IMR-90 (cell line): ENCODE data around the gene NT5DC1. TPM values are rescaled to one million over a fixed set of nuclear protein-coding genes. Genes with fewer than 3 reads are reported as not detected.

Experiments used
- ATAC-seq: fragments of 200-7000 bp; cut with Tn5 transposase; 2 replicates; pipeline ENCODE4 v1.9.1; 2020; ENCODE audit warnings: low read depth, mild to moderate bottlenecking, moderate library complexity
- Bru-seq: library from RNA; stranded (reverse); fragments of 400-500 nt; gene quantifications from one replicate; lab custom pipeline; 2021; lab: Mats Ljungman, UMichigan
- BruChase-seq, 2 experiments: library from RNA; stranded (reverse); fragments of 400-500 nt; gene quantifications; one replicate each; lab custom pipeline; 2021; lab: Mats Ljungman, UMichigan
- BruUV-seq: library from RNA; stranded (reverse); fragments of 400-500 nt; replicated peaks from 2 replicates; lab custom pipeline; 2021; lab: Mats Ljungman, UMichigan
- CTCF ChIA-PET: fragments of 300-600 bp; formaldehyde crosslinking; extraction: SDS; loops from one replicate; lab custom pipeline; 2021; ENCODE audit warnings: antibody characterized with exemption; lab: Yijun Ruan, JAX
- POLR2A ChIA-PET: fragments of 300-600 bp; sonication (Branson Sonifier 250); formaldehyde crosslinking; loops from one replicate; lab custom pipeline; 2022; ENCODE audit warnings: antibody characterized with exemption; ENCODE audit not compliant: unreplicated experiment; lab: Charles Lee
- DNase-seq: peaks from one replicate; pipeline ENCODE4 v3.0.0; 2013
- H2AFZ ChIP-seq: replicated peaks from 2 replicates; pipeline ENCODE3; 2013; ENCODE audit warnings: low read length, mild to moderate bottlenecking; ENCODE audit not compliant: poor library complexity
- H2AK5ac ChIP-seq: 2 replicates; pipeline ENCODE4 v1.6.1; 2013; ENCODE audit warnings: low read depth, low read length, inconsistent platforms
- H2AK9ac ChIP-seq: replicated peaks from 2 replicates; pipeline ENCODE3; 2013; ENCODE audit warnings: mild to moderate bottlenecking, low read depth, low read length, moderate library complexity; ENCODE audit not compliant: poor library complexity
- H2BK120ac ChIP-seq: 2 replicates; pipeline ENCODE4 v1.6.1; 2013; ENCODE audit warnings: low read depth, low read length, inconsistent platforms
- H2BK15ac ChIP-seq: 3 replicates; pipeline ENCODE4 v1.6.1; 2013; ENCODE audit warnings: low read depth, low read length, inconsistent platforms
- H2BK20ac ChIP-seq: 2 replicates; pipeline ENCODE4 v1.6.1; 2013; ENCODE audit warnings: low read depth, mild to moderate bottlenecking, inconsistent platforms, low read length, moderate library complexity
- H2BK5ac ChIP-seq: 2 replicates; pipeline ENCODE4 v1.6.1; 2013; ENCODE audit warnings: mild to moderate bottlenecking, low read depth, low read length, inconsistent platforms; ENCODE audit not compliant: poor library complexity, severe bottlenecking
- H3K14ac ChIP-seq: replicated peaks from 2 replicates; pipeline ENCODE4 v1.6.1; 2013; ENCODE audit warnings: low read depth, low read length, inconsistent platforms
- H3K18ac ChIP-seq: 2 replicates; pipeline ENCODE4 v1.6.1; 2013; ENCODE audit warnings: low read depth, low read length, control low read depth
- H3K23ac ChIP-seq: 2 replicates; pipeline ENCODE4 v1.6.1; 2013; ENCODE audit warnings: low read depth, low read length, inconsistent platforms
- H3K27ac ChIP-seq: 2 replicates; pipeline ENCODE4 v1.5.1; 2013; ENCODE audit warnings: mild to moderate bottlenecking, control low read depth, low read length; ENCODE audit not compliant: insufficient read depth
- H3K27me3 ChIP-seq: 2 replicates; pipeline ENCODE4 v1.6.1; 2013; ENCODE audit warnings: low read length; ENCODE audit not compliant: control insufficient read depth, insufficient read depth
- H3K36me3 ChIP-seq: 2 replicates; pipeline ENCODE4 v1.6.1; 2013; ENCODE audit warnings: low read length, mixed read lengths; ENCODE audit not compliant: control insufficient read depth, insufficient read depth
- H3K4ac ChIP-seq: 2 replicates; pipeline ENCODE4 v1.6.1; 2013; ENCODE audit warnings: low read depth, low read length, inconsistent platforms
- H3K4me1 ChIP-seq: 2 replicates; pipeline ENCODE4 v1.6.1; 2013; ENCODE audit warnings: low read length, mixed read lengths; ENCODE audit not compliant: control insufficient read depth, insufficient read depth
- H3K4me2 ChIP-seq: 2 replicates; pipeline ENCODE4 v1.6.1; 2013; ENCODE audit warnings: low read depth, mild to moderate bottlenecking, control low read depth, low read length, moderate library complexity
- H3K4me3 ChIP-seq: 2 replicates; pipeline ENCODE4 v1.5.1; 2013; ENCODE audit warnings: low read depth, mild to moderate bottlenecking, control low read depth, low read length, moderate library complexity; ENCODE audit not compliant: insufficient read depth
- H3K56ac ChIP-seq: 2 replicates; pipeline ENCODE4 v1.6.1; 2013; ENCODE audit warnings: low read length, inconsistent platforms; ENCODE audit not compliant: insufficient read depth; ENCODE audit errors: extremely low read depth
- H3K79me1 ChIP-seq, 2 experiments: 2 replicates each; pipeline ENCODE4 v1.6.1; 2013; ENCODE audit warnings: low read length in 2 of 2, inconsistent platforms in 1 of 2, low read depth in 1 of 2
- H3K9ac ChIP-seq: 2 replicates; pipeline ENCODE4 v1.6.1; 2013; ENCODE audit warnings: low read depth, low read length, control low read depth
- H3K9me1 ChIP-seq: 2 replicates; pipeline ENCODE4 v1.6.1; 2013; ENCODE audit warnings: low read length, inconsistent platforms; ENCODE audit not compliant: insufficient read depth
- H3K9me3 ChIP-seq: 2 replicates; pipeline ENCODE4 v1.6.1; 2013; ENCODE audit warnings: low read length; ENCODE audit not compliant: control insufficient read depth, insufficient read depth
- H4K20me1 ChIP-seq: 2 replicates; pipeline ENCODE4 v1.6.1; 2013; ENCODE audit warnings: low read length, inconsistent platforms; ENCODE audit not compliant: insufficient read depth
- H4K5ac ChIP-seq: 2 replicates; pipeline ENCODE4 v1.6.1; 2013; ENCODE audit warnings: mild to moderate bottlenecking, low read depth, low read length, control low read depth
- H4K8ac ChIP-seq, 2 experiments: 2 replicates each; pipeline ENCODE4 v1.6.1; 2013; ENCODE audit warnings: low read depth in 2 of 2, low read length in 2 of 2, control low read depth in 1 of 2, inconsistent platforms in 1 of 2
- H4K91ac ChIP-seq: 2 replicates; pipeline ENCODE4 v1.6.1; 2013; ENCODE audit warnings: low read depth, low read length, inconsistent platforms; ENCODE audit not compliant: insufficient read depth
- FOS ChIP-seq: fragments of 150-350 bp; IDR thresholded peaks from 2 replicates; pipeline ENCODE4 v1.6.1; 2016; ENCODE audit warnings: low read depth, low read length
- MAZ ChIP-seq: IDR thresholded peaks from 2 replicates; pipeline ENCODE4 v1.6.1; 2012; ENCODE audit warnings: low read depth, mild to moderate bottlenecking, low read length, improper control_type of control experiment, moderate library complexity, borderline replicate concordance
- MXI1 ChIP-seq: IDR thresholded peaks from 2 replicates; pipeline ENCODE4 v1.6.1; 2012; ENCODE audit warnings: low read depth, mild to moderate bottlenecking, low read length, moderate library complexity, borderline replicate concordance
- RAD21 ChIP-seq: IDR thresholded peaks from 2 replicates; pipeline ENCODE4 v1.6.1; 2012; ENCODE audit warnings: low read length, improper control_type of control experiment
- RFX5 ChIP-seq: IDR thresholded peaks from 2 replicates; pipeline ENCODE4 v1.8.0; 2012; ENCODE audit warnings: low read depth, mild to moderate bottlenecking, low read length, moderate library complexity
- WGBS, 2 experiments: methylation state at CpG; one replicate each; pipeline versions ENCODE4 v1.1.5 to v1.1.7; 2013; ENCODE audit warnings: missing lambda C conversion rate in 2 of 2; ENCODE audit not compliant: insufficient read length in 1 of 2; ENCODE audit errors: extremely low coverage in 2 of 2; 5-methylcytosine and 5-hydroxymethylcytosine counted together
- dilution Hi-C: fragments of 300-500 bp; cut with HindIII; formaldehyde crosslinking; loops from one replicate; pipeline ENCODE4 v1.14.3; 2018; ENCODE audit warnings: low sequenced_read_pairs; ENCODE audit not compliant: unreplicated experiment
- in situ Hi-C: fragments of 300-500 bp; cut with MboI; formaldehyde crosslinking; loops from 3 replicates; pipeline ENCODE4 v1.14.3; 2019; ENCODE audit warnings: low sequenced_read_pairs, inconsistent platforms, mixed read lengths
- intact Hi-C: fragments of 100-400 bp; cut with micrococcal nuclease; formaldehyde crosslinking; loops from 2 replicates; pipeline ENCODE4 v1.10.0; 2022
- long read RNA-seq: library from polyadenylated mRNA; unstranded; transcript quantifications from one replicate; pipeline ENCODE4 v2.0.0, GENCODE V29; 2021; ENCODE audit not compliant: unreplicated experiment
- polyA plus RNA-seq, 3 experiments: library from polyadenylated mRNA; depleted of rRNA; stranded (reverse); fragments of >200 nt; gene quantifications; 2 replicates each; pipeline ENCODE4 v1.2.3, GENCODE V29; 2012; ENCODE audit warnings: low replicate concordance in 1 of 3
- total RNA-seq: library from RNA; depleted of rRNA; stranded (reverse); fragments of >200 nt; gene quantifications from 2 replicates; pipeline ENCODE4 v1.2.3, GENCODE V29; 2012; rRNA removed
- TF ChIP-seq, protein P1 (sequence below): conservative IDR thresholded peaks from 2 replicates; pipeline ENCODE4 v1.5.1; 2012; ENCODE audit warnings: mild to moderate bottlenecking, low read depth, low read length, improper control_type of control experiment

The NT5DC1 gene
- total RNA-seq (7.5 and 11.7 TPM in 2 replicates), polyA plus RNA-seq (2012; rRNA removed) (12.0 and 16.8 TPM in 2 replicates), Bru-seq, nascent RNA (percentile 67 among the genes with signal in this experiment), BruChase-seq, experiment 1, labeled RNA remaining after a 6-hour chase (percentile 51 among the genes with signal in this experiment), BruChase-seq, experiment 2, labeled RNA remaining after a 2-hour chase (percentile 62 among the genes with signal in this experiment)
- polyA plus RNA-seq (2012; cell fraction: cytosol; rRNA removed) = 6.8 and 12.6 TPM in 2 replicates
- polyA plus RNA-seq (2012; cell fraction: nucleus; rRNA removed; ENCODE audit: low replicate concordance) = 4.9 and 12.9 TPM in 2 replicates
- long read RNA-seq, full-length matches to known transcripts = 36 of 39 reads
- long read RNA-seq, partial matches to known transcripts = 1 of 39 reads
- long read RNA-seq, other reads (novel, unspliced or antisense) = 2 of 39 reads

DNA sequence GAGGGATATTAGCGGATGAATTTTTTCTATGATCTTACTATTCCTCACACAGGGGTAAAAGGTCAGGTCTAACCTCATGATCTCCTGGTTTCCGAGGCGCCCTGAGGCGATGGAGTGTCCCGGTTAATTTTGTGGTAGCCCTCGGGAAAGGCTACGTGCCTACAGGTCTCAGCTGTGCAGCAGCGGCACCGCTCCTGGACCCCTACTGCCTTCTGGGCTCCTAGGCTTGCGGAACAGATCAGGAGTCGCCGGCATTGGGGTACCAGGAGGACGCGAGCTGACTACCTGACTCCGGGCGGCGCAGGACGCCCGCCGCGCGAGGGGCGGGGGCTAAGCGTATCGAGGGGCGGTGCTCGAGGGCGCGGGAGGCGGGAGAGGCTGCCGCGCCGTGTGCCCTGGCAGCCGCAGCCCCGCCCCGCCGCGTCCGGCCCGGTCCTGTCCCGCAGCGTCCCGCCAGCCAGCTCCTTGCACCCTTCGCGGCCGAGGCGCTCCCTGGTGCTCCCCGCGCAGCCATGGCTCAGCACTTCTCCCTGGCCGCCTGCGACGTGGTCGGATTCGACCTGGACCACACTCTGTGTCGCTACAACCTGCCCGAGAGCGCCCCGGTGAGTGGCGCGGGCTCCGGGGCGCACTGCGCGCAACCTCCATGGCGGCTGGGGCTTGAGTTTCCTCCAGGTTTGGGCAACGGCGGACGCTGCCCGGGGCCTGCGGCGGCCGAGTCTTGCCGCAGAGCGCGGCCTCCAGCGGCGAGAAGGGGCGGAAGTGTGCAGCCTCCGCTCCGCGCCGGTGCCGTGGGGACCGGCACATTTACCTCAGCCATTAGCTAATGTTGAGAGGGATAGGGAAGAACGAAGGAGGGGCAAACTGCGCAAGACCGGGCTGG is at the start of gene NT5DC1:
TSS of gene NT5DC1 (plus strand) at position 435 of the 883 bp plus-strand sequence. CDS start at position 513, 78 bp downstream.
- intact Hi-C loops = no loop called here
- Histone ChIP-seq H3K23ac (peak within 1 kb of the TSS; percentile 81), H2BK15ac (peak within 1 kb of the TSS; percentile 53; the same call in 2 of the 3 replicates), H3K4me1 (peaks cover 13% of the 10 kb centered on the region), H3K4me3 (peak within 1 kb of the TSS; percentile 89), H4K20me1 (no peaks in the 10 kb centered on the region), H4K8ac (peak within 1 kb of the TSS; percentile 17 to 87; a peak in 3 of 4 replicates), H4K91ac (peak within 1 kb of the TSS; percentile 75), H4K5ac (peak within 1 kb of the TSS; percentile 44), H3K27me3 (no peaks in the 10 kb centered on the region), H3K9me1 (no peaks in the 10 kb centered on the region), H2BK20ac (peak within 1 kb of the TSS; percentile 64; the same call in 1 of the 2 replicates), H2BK5ac (peak within 1 kb of the TSS; percentile 72), H2BK120ac (peak within 1 kb of the TSS; percentile 81), H3K4me2 (peak within 1 kb of the TSS; percentile 96), H3K27ac (peak within 1 kb of the TSS; percentile 73), H3K4ac (peak within 1 kb of the TSS; percentile 80), H2AFZ (peak within 1 kb of the TSS; percentile 100), H3K9me3 (peaks cover 4% of the 10 kb centered on the region), H3K14ac (peak within 1 kb of the TSS; percentile 71), H3K56ac (peak within 1 kb of the TSS; percentile 57; the same call in 1 of the 2 replicates), H3K79me1 (peaks cover 18 to 20% of the 10 kb centered on the region in 2 experiments; a peak in 3 of 4 replicates), H2AK9ac (peak within 1 kb of the TSS; percentile 90), H3K36me3 (no peaks in the 10 kb centered on the region), H3K18ac (peak within 1 kb of the TSS; percentile 28), H2AK5ac (peak within 1 kb of the TSS; percentile 77; the same call in 1 of the 2 replicates), H3K9ac (peak within 1 kb of the TSS; percentile 81)
- 1% methylated on average over 34 of the region's 87 CpGs; no CpG with 5 or more reads in 1 of the 2 experiments for WGBS, 2 experiments
- CTCF ChIA-PET = interaction anchor here (0.6 to 1.5 kb wide), 5 partner anchors 10 to 433 kb away, joined by 3 to 11 read pairs (median 3); no protein-coding TSS in a partner anchor
- DNase-seq (peak; percentile 67), ATAC-seq (peak; percentile 96)
- no TSS peak for BruUV-seq
- POLR2A ChIA-PET = interaction anchor here (1.1 kb wide), 1 partner anchor 92 kb away, joined by 4 read pairs; no protein-coding TSS in a partner anchor
- in situ Hi-C loops = no loop called here
- dilution Hi-C loops = no loop called here
- TF ChIP-seq MAZ (peak; percentile 54; the same call in 1 of the 2 replicates), MXI1 (peak; percentile 22; the same call in 1 of the 2 replicates), RAD21 (peak; percentile 22; the same call in 1 of the 2 replicates), FOS (no peak), RFX5 (no peak)
- TF ChIP-seq, protein P1, sequence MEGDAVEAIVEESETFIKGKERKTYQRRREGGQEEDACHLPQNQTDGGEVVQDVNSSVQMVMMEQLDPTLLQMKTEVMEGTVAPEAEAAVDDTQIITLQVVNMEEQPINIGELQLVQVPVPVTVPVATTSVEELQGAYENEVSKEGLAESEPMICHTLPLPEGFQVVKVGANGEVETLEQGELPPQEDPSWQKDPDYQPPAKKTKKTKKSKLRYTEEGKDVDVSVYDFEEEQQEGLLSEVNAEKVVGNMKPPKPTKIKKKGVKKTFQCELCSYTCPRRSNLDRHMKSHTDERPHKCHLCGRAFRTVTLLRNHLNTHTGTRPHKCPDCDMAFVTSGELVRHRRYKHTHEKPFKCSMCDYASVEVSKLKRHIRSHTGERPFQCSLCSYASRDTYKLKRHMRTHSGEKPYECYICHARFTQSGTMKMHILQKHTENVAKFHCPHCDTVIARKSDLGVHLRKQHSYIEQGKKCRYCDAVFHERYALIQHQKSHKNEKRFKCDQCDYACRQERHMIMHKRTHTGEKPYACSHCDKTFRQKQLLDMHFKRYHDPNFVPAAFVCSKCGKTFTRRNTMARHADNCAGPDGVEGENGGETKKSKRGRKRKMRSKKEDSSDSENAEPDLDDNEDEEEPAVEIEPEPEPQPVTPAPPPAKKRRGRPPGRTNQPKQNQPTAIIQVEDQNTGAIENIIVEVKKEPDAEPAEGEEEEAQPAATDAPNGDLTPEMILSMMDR = no peak; the same call in none of the 2 replicates
